HG02870 (cell line): Measurements from ENCODE around the gene CARD6.
A peak's percentile ranks its signal among the peaks of the same experiment; 100 is the strongest.
"Not testable (repeated sequence)": the region's sequence is repeated elsewhere in the genome, so short reads cannot be mapped to it uniquely, and the experiment has no call there.

ENCODE experiments used
- ATAC-seq: cut with Tn5 transposase; IDR thresholded peaks from one replicate; pipeline ENCODE4 v1.9.1; 2021; ENCODE audit warnings: mild to moderate bottlenecking, moderate library complexity; ENCODE audit not compliant: unreplicated experiment

CARD6 gene

DNA sequence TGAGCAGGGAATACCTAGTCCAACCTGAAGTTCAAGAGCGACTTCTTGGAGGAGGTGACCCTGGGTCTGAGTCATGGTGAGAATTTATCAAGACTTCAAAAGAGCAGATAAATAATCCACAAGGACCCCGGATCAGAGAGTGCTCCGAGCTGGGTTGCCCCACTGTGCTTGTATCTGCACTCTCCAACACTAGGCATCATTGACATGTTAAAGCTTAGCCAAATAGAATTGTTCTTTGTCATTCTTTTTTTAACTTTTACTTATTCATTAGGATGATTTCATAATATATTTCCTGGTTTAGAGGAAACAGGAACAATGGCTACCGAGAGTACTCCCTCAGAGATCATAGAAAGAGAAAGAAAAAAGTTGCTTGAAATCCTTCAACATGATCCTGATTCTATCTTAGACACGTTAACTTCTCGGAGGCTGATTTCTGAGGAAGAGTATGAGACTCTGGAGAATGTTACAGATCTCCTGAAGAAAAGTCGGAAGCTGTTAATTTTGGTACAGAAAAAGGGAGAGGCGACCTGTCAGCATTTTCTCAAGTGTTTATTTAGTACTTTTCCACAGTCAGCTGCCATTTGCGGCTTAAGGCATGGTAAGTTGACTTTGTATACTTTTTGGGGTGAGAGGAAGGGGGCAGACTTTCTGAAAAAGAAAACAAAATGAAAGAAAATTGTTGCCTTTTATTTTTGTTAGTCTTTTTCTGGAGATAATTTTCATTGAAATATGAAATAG, at the start of gene CARD6:
TSS of gene CARD6 (plus strand) at position 300 of the 738 bp plus-strand sequence. CDS start at position 316, 16 bp downstream.
- ATAC-seq, result no peak

GRCh38 chr5:40791715-40792139, 49.4 kb upstream of the CARD6 start:
- no peak for ATAC-seq

GRCh38 chr5:40792691-40793090, 48.5 kb upstream of the CARD6 start:
- not testable (repeated sequence) for ATAC-seq

DNA sequence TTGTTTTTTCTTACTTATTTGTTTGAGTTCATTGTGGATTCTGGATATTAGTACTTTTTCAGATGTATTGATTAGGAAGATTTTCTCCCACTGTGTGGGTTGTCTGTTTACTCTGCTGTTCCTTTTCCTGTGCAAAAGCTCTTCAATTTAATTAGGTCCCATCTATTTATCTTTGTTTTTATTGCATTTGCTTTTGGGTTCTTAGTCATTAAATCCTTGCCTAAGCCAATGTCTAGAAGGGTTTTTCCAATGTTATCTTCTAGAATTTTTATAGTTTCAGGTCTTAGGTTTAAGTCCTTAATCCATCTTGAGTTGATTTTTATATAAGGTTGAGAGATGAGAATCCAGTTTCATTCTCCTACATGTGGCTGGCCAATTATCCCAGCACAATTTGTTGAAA, 46.8 kb upstream of the CARD6 start:
- ATAC-seq, result not testable (repeated sequence)

GRCh38 chr5:40794877-40795276, 46.3 kb upstream of the CARD6 start:
- ATAC-seq, result not testable (repeated sequence)

- ATAC-seq, result no peak
These were observed 44.7 kb upstream of the CARD6 start for GRCh38 chr5:40796487-40796889.

DNA sequence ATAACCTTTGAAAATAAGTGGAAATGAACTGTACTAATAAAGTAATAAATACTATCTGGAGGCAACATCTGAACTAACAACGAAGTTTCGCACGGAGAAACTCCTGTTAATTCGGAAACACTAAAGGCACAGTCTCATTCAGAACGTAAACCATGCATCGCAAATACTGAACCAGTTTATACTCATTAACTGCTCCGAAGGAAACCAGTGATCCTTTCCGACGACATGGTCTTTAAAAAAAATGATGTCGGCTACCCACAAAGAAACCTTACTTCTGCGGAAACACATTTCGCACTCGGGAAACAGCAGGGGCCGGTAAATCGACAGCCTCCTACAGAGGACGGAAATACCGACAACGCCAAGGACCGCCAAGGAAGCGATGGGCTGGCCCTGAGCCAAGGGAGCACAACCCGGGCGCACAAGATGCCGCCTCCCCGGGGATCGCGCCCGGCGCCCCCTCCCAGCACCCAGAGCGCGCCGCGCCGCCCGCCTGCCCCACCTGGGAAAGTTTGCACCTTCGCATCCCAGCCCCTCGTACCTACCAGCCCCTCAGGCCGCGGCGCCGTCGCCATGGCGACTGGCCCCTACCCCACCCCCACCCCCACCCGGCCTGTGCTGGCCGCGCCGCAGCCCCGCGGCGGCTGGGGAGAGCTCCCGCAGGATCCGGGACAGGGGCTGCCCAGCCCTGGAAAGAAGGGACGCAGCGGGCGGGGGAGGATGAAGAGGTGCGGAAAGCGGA, 43.7 kb upstream of the CARD6 start:
- peak; percentile 36 for ATAC-seq

DNA sequence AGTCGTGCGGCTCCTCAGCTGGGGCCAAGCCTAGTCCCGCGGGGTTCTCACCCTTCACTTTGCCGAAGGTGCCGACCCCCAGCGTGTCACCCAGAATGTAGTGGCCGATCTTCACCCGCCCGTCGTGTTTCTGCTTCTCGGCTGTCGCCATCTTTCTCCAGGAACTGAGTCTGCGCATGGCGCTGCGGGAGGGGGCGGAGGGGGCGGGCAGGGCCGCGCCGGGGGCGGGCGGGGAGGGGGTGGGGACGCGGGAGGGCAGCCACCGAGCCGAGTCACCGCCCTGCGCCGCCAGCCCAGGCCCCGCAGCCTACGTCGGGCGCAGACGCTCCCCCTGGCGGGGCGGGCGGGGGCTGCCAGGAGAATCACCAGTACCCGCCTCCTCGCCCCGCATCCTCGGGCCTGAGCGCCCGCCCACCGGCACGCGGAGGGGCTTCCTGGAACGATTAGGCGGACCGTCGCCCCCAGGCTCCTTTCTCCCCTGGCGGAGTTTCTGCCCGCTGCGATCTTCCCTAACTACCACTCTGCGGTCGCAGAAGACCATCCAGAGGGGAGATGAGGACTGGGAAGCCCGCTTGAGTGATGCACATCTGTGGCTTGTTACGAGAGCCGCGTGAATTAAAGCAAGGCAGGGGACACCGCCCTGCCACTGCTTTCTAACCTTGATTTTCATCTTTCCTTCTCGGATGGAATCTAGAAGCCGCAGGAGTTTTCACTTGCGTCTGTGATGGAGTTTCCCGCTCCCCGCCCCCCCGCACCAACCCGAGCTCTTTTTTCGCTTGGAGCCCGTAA, 43.0 kb upstream of the CARD6 start, which contains the start of gene PRKAA1:
TSS of gene PRKAA1 (minus strand) at position 363 of the 789 bp plus-strand sequence. CDS start at position 178, 185 bp downstream.
- peak; percentile 95 for ATAC-seq

DNA sequence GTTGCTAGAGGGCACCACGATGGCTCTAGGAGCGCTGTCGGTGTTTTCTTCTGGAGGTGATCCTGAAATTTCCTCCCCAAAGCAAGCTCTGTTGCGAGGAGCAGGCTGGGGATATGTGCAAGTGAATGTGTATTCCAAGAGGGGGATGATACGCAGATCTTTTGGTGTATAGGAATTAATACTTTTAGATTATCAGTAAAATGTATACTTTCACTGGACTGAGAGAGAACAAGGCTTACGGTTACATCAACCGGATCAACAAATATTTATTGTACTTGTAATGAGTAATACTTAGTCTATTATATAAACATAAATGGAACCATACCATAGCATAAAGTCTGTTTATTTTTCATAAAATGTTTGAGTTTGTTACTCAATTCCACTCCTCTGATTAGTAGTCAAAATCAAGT, 42.4 kb upstream of the CARD6 start:
- ATAC-seq, result no peak

DNA sequence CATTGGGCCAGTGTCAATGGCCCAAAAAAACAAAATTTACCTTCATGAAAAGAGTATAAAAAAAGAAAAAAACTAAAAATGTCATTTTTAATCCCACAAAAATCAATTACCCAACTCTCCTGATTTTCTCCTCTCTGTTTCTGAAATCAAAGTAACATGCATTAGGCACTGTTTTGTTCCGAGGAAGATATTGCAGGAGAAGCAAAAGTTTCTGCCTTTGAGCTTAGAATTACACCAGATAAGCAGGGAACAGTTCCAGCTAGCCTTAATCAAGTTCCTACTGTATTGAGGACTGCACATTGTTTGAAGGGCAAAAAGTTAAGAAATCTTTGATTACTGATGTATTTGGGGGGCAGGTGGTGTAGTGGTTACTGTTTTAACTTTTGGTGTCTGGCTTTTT, 41.9 kb upstream of the CARD6 start:
- ATAC-seq, result no peak

DNA sequence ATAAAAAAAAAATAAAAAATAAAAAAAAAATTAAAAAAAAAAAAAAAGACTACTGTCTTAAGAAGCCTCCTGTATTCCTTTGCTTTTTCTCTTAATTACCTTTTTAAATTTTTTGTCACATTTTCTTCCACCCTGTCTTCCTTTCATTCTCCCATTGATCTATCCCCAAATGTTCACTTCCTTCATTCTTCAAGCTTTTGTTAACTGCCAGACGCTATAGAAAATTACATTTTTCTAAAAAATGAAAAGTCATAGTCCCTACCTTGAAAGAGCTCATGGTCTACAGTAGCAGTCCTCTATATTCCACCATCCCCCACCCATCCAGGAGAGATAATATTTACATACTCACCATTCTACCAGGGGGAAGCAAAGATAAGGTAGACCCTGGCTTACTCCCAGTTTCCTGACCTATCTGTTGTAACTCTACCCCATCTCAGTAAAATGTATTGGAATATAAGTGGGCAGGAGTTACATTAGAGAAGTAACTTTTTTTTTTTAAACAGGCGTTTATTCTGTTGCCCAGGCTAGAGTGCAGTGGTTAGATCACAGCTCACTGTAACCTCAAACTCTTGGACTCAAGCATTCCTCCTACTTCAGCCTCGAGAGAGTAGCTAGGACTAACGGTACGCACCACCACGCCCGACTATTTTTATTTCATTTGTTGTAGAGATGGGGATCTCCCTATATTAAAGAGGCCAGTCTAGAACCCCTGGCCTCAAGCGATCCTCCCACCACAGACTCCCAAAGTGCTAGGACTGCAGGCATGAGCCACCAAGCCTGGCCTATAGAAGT, 39.2 kb upstream of the CARD6 start:
- ATAC-seq, result no peak

GRCh38 chr5:40812125-40812524, 29.0 kb upstream of the CARD6 start:
- no peak for ATAC-seq

DNA sequence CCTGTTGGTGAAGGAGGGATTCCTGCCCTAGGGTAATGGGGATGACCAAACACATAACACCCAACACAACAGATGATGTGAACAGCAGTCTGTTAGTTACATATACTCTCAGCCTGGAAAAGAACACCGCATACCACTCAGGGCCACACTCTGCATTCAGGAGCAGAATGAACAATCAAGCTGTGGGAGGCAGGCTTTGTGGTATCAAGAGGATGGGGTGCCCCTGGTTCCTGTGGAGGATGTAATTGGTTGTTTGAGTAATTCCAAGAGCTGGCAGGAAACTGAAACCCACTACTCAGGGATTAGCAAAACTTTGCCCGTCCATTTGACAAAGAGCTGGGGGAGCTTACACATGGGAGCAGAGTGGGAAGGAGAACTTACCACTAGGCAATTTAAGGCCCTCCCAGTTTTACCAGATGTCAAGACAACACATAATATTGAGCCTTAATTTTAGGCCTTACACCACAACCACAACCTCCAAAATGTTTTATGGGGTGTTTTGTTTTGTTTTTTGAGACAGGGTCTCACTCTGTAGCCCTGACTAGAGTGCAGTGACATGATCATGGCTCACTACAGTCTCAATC, 27.4 kb upstream of the CARD6 start:
- no peak for ATAC-seq

GRCh38 chr5:40823459-40823858, 17.7 kb upstream of the CARD6 start:
- no peak for ATAC-seq

DNA sequence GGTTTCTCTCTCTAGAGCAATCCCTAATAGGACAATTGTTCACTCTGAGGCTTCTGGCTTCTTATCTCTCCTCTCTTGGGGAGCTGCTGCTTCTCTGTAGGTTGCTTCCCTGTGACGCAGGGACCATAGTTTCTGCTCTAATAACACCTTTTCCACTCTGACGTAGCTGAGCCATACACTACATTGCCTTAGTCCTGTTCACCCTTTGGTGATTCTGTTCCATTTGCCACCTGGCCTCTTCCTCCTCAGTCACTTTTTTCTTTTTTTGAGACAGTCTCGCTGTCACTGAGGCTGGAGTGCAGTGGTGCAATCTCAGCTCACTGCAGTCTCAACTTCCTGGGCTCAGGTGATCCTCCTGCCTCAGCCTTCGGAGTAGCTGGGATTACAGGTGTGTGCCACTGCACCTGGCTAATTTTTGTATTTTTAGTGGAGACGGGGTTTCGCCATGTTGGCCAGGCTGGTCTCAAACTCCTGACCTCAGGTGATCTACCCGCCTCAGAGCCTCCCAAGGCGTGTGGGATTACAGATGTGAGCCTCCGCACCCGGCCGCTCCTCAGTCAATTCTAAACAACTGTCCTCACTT, 15.6 kb upstream of the CARD6 start:
- not testable (repeated sequence) for ATAC-seq

- no peak for ATAC-seq
These were observed 14.5 kb upstream of the CARD6 start for GRCh38 chr5:40826489-40827187.

GRCh38 chr5:40827188-40827977, 13.8 kb upstream of the CARD6 start:
- no peak for ATAC-seq

- ATAC-seq, result no peak
These were observed 13.0 kb upstream of the CARD6 start for GRCh38 chr5:40828021-40828631.
